Limb (tissue), 2 donors: ENCODE data around the gene GALNT7.
A peak's percentile ranks its signal among the peaks of the same experiment; 100 is the strongest.
"Not testable (repeated sequence)": the region's sequence is repeated elsewhere in the genome, so short reads cannot be mapped to it uniquely, and the experiment has no call there.

Experiments
- DNase-seq, 2 donors: peaks; one replicate each; pipeline ENCODE4 v3.0.0-alpha.2; 2016; ENCODE audit errors: extremely low spot score in 2 of 2

The GALNT7 gene

GRCh38 chr4:173165706-173166105 lies 2.9 kb upstream of the GALNT7 start:
- no peak for DNase-seq

- DNase-seq, result no peak
These were observed 2.1 kb upstream of the GALNT7 start for GRCh38 chr4:173166491-173166890.

DNA sequence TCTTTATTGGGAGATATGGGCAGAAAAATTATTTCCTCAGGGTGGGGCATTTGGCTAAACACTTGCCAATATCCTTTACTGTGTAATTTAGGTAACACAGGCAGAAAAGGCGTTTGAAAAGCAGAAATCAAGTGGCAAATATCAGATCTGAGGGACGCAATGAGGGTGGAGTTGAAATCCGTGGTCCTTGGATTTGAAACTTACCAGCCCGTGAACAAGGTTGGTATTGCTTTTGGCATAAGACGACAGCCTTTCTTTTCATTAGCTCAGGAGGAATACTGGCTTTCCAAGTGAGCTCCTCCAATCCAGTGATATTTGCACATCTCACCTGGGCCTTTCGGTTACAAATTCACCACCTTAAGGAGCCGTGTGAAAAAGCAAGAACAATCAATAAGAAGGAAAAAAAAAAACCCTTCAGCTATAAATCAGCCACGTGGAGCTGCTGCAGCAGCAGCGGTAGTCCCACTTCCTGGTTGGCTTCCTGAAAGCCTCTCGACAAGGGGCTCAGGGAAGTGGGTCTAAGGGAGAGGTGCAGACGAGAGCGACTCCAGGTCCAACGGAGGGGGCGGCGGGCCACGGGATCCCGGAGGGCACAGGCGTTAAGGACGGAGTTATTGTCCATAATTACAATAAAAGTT lies 734 bp upstream of the GALNT7 start:
- DNase-seq, result no peak

- DNase-seq, result peak in 1 of 2 donors; percentile 75
These were observed 492 bp downstream of the GALNT7 start for GRCh38 chr4:173169178-173169427.

DNA sequence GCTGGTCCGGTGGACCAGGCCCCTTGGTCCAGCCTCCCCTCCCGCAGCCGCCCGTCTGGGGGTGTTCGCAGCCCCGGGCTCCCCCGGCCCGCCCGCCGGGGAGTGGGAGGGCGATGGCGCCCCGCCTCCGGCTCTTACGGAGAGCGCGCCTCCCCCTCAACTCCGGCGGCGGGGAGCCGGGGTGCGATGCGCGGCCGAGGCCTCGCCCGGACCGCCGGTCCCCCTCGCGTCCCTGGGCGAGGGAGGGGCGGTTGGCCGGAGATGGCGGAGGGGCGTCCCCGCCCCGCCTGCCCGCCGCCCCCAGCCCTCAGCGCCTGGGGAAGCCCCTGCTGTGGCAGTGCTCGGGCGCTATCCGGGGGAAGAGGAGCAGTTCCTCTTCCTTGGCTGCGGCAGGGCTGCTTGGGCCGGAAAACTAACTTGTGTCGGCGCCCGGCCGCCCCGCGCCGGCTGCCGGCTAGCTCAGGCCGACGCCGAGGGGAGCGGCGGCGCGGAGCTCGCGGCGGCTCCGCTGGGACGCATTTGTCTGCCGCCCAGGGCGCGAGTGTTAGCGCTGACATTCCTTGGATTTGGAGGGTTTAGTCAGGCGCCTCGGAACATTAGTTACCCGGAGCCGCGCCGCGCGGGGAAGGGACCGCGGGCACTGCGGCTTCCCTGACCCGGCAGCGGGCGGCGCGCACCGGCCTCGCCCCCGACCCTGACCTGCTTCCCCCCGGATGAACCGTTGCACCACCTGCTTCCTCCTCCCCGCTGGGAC lies 994 bp downstream of the GALNT7 start:
- peak; percentile 50 to 84 for DNase-seq

DNA sequence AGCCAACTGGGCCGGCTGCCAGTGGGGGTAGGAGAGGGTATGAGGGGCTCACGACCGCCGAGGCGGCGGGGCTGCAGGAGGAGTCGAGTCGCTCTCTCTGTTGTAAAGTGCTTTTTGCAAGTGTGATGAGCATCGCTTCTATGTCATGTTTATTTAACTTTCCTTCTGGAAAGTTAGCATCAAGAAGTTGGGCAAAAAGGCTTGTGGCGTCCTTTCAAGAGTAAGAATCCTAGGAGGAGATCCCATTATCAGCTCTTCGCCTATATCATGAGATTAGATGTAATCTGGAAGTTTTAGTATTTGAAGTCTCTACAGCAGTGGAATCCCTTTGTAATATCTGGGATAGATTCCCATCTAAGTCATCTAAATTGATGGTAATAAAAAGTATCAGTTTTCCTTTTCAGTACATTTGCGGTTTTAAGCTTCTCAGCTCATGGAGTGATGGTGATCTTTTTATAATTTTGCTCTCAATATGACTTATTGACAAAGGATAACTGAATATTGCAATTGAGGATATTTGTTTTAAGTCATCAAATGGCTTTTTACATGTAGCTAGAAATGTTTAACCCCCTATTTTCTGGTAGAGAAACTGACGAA lies 1.7 kb downstream of the GALNT7 start:
- DNase-seq, result peak in 1 of 2 donors; percentile 42

DNA sequence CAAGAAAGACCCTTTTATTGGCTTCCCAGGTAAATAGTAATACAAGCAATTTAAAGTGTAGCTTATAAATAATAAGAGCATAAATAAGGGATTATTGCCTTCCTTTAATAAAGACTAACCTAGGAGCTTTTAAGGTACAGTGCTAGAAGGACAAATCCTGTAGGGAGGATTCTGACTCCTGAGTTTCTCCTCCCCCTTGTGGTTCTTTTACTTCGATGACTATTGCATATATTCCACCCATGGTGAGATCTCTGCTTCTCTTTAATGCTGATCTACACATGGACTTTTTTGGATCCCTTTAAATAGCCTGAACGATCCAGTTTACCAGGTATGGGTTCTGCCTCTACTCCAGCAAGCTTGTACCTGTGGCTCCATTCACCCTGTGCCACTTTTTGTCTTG lies 2.5 kb downstream of the GALNT7 start:
- no peak for DNase-seq

DNA sequence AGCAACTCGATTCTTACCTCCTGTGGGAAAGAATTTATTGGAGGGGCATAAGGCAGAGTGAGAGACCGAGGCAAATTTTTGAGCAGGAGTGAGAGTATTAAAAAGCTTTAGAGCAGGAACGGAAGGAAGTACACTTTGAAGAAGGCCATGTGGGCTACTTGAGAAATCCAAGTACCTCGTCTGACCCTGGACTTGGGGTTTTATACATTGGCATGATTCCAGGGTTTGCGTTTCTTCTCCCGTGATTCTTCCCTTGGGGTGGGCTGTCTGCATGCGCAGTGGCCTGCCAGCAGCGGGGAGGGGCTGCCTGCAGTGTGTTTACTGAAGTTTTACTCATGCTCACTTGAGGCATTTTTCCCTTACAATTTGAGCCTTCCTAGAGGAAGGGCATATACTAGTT lies 3.4 kb downstream of the GALNT7 start:
- no peak for DNase-seq

- no peak for DNase-seq
These were observed 5.6 kb downstream of the GALNT7 start for GRCh38 chr4:173174184-173174583.

DNA sequence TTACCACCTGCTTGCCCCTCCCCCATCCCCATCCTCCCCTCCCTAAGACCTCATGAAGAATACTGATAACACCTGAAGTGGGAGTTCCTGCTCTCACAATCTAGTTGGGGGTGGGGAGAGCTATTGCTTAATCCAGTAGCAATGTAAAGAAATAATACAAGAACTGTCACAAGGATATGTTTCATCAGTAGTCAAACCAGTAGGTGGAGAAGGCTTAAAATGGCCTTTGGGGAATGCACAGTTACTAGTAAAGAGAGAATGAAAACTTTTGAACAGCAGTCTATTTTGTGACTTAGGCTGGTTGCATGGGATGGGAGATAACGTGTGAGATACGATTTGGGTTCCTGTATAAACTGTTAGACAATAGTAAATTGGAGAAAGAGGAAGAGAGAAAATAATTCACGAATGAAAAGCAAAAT lies 6.0 kb downstream of the GALNT7 start:
- no peak for DNase-seq

- no peak for DNase-seq
These were observed 7.4 kb downstream of the GALNT7 start for GRCh38 chr4:173176010-173176409.

DNA sequence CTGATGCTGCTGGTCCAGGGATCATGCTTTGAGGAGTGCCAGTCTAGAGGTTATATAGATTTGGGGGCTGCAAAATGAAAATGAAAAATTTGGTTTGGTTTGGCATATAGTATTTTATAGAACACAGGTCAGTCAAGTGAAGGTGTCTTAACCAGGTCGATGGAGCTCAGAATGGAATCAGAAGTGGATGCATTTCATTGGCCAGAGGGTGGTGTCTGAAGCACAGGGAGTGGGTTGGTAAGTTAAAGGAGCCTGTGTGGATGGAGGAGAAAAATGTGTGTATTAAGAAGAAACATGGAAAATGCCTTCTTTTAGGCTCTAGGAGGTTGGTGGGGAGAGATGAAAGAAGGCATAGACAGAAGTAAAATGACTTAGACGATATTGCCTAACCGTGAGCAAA lies 8.6 kb downstream of the GALNT7 start:
- DNase-seq, result no peak

DNA sequence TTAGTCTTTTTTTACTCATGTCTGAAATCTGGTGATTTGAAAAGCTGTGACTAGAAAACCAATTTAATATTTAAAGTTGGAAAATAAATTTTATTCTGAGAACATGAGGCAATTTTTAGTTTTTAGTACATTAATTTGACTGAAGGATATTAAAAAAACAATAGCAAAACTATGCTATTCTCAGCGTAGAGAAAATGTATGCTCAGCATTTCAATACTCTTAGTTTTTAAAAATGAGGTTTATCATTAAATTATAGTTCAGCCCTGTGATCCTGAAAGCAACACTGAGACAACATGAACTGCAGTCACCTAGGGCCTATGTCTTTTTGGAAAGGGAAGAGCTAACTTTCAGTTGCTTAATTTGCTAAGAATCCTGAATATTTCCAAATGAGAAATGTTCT lies 9.5 kb downstream of the GALNT7 start:
- no peak for DNase-seq

- DNase-seq, result no peak
These were observed 13.2 kb downstream of the GALNT7 start for GRCh38 chr4:173181848-173182247.

DNA sequence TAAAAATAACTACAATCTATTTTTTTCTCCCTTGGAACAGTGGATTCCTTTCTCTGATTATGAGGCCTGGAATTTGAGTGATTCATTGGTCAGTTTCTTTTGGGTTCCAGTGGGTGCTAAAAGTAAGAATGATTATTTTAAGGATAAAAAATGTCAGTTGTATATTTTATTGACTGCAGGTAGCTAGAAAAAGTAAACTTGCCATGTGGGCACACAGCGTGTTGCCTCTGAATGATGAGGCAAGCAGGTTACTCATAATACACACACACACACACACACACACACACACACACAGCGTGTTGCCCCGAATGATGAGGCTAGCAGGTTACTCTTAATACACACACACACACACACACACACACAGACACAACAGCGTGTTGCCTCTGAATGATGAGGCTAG lies 13.8 kb downstream of the GALNT7 start:
- DNase-seq, result no peak

DNA sequence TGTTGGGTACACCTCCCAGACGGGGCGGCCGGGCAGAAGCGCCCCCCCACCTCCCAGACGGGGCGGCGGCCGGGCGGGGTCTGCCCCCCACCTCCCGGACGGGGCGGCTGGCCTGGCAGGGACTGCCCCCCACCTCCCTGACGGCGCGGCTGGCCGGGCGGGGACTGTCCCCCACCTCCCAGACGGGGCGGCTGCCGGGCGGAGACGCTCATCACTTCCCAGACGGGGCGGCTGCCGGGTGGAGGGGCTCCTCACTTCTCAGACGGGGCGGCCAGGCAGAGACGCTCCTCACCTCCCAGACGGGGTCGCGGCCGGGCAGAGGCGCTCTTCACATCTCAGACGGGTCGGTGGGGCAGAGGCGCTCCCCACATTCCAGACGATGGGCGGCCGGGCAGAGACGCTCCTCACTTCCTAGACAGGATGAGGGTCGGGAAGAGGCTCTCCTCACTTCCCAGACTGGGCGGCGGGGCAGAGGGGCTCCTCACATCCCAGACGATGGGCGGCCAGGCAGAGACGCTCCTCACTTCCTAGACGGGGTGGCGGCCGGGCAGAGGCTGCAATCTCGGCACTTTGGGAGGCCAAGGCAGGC lies 15.1 kb downstream of the GALNT7 start:
- not testable (repeated sequence) for DNase-seq

- no peak for DNase-seq
These were observed 17.4 kb downstream of the GALNT7 start for GRCh38 chr4:173185847-173186510.

GRCh38 chr4:173187732-173188131 lies 19.1 kb downstream of the GALNT7 start:
- no peak for DNase-seq

DNA sequence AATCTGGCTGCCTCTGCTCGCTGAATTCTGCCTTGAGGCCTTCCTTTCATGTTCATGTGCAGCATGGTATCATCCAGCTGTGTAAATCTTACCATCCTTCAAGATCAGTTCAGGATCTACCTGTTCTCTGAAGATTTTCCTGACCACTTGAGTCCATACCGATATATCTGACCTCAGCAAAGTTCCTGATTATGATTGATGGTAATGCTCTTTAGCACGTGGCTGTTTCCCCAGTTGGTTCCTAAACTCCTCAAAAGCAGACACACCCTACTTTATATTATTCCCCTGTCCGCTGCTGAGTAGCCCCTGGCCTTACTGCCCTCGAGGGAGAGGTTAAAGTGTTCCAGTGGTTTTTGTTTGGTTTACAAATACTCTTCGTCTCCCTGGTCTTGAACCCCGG lies 20.0 kb downstream of the GALNT7 start:
- DNase-seq, result no peak

DNA sequence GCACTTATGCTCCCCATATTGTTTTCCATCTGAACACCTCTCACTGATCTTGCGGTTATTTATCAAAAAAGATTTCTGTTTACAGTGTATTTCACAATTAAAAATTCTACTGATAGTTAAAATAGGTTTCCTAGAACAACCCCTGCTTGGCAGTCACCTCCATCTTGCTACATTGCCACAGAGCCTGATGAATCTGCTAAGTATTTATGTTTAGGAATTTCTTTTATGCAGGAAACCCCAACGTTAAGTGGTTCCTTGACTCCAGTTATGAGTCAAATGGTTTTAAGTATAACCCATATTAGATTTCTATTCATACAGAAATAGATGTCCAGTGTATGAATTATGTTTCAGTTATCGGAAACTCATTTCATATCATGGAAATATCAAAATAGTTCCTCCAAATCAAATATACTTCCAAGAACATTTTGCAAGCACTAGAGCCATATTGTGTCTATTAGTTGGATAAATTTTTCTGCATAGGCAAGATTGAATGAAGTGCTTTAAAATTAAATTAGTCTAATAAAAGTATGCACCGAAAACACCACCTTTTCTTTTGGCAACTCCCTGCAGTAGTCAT lies 20.6 kb downstream of the GALNT7 start:
- no peak for DNase-seq

DNA sequence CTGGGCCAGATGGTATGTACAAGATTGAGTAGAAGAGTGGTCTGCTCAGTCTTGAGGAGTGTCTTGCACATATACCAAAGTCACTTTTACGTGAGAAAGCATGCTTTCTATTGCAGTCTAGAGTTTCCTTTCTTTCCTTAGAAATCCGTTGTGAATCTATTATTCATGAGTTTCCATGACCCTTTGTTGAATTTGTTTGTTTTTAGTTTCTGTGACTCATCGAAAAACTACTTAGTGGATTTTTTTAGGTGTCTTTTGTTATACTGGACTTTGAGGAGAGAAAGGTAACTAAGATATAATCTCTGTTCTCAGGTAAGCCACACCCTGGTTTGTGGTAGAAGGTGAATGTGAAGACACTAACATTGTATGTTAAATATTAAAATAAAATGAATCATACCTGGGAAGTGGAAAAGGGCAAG lies 23.0 kb downstream of the GALNT7 start:
- no peak for DNase-seq
